GM12892 (cell line): ENCODE data around the gene C2CD4D.

Experiments used
- POLR2A ChIP-seq: IDR thresholded peaks from 2 replicates; pipeline ENCODE4 v1.6.1; 2011; ENCODE audit warnings: low read depth, low read length, control low read depth
- POLR2AphosphoS5 ChIP-seq: IDR thresholded peaks from 2 replicates; pipeline ENCODE4 v1.6.1; 2011; ENCODE audit warnings: low read depth, low read length, control low read depth
- TAF1 ChIP-seq: IDR thresholded peaks from 2 replicates; pipeline ENCODE4 v1.6.1; 2011; ENCODE audit warnings: low read depth, mild to moderate bottlenecking, control low read depth, low read length, borderline replicate concordance

DNA sequence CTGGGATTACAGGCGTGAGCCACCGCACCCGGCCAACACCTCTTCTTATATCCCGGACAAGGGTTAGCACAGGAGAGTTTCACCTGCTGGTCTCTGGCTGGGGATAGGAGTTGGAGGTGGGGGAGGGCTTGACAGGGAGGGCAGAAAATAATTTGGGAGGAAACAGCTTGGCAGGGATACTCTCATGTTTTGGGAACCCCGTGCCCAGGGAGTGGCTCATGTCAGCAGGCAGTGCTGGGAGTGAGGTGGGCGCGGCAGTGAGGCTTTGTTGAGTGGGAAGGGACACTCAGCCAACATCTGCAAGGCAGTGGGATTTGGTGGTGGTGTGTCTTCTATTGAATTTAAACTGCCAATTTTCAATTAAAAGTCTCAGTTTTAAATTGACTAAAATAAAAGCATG lies 15.0 kb upstream of the C2CD4D start:
- no peak for TF ChIP-seq POLR2AphosphoS5
- no peak for TF ChIP-seq POLR2A
- no peak for TF ChIP-seq TAF1
